ENCODE measurements around the gene TENM3. TPM values are rescaled to one million over a fixed set of nuclear protein-coding genes. Genes with fewer than 3 reads are reported as not detected.

Gene TENM3
- total and polyA plus RNA-seq, 2 of the 8 experiments (the other 6 are each of a cell fraction or from before 2014, with no cell fraction given), result 36.9 to 69.3 TPM

- TF ChIP-seq CHD7 (IDR thresholded peaks at IDR 0.05; ENCODE audit: insufficient replicate concordance, low read length) (no peak), JUND (IDR thresholded peaks at IDR 0.05; ENCODE audit: low read length) (no peak), RXRA (IDR thresholded peaks at IDR 0.05; ENCODE audit: insufficient read depth, low read depth, low read length) (no peak), SP1 (IDR thresholded peaks at IDR 0.05; ENCODE audit: low read depth, low read length) (no peak), ZNF274 (IDR thresholded peaks at IDR 0.05; ENCODE audit: borderline replicate concordance, extremely low read depth, low read length) (no peak), TAF1 (IDR thresholded peaks at IDR 0.05; ENCODE audit: low read depth, low read length) (no peak), HDAC2 (IDR thresholded peaks at IDR 0.05; ENCODE audit: borderline replicate concordance in 1 of 2, low read depth in 2 of 2, low read length in 2 of 2) (no peak), KDM1A (IDR thresholded peaks at IDR 0.05; ENCODE audit: borderline replicate concordance, low read length) (no peak)
- TF ChIP-seq, protein P1, sequence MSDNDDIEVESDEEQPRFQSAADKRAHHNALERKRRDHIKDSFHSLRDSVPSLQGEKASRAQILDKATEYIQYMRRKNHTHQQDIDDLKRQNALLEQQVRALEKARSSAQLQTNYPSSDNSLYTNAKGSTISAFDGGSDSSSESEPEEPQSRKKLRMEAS (IDR thresholded peaks at IDR 0.05), result no peak
Measured at GRCh38 chr4:182818926-182819730, 575.9 kb downstream of the TENM3 start (continued).
